LoVo (cell line): ENCODE results near the gene ELF5.

ENCODE experiments used
- DNase-seq: peaks from one replicate; pipeline ENCODE4 v3.0.0-alpha.2; 2016; ENCODE audit warnings: low spot score

ELF5 gene

DNA sequence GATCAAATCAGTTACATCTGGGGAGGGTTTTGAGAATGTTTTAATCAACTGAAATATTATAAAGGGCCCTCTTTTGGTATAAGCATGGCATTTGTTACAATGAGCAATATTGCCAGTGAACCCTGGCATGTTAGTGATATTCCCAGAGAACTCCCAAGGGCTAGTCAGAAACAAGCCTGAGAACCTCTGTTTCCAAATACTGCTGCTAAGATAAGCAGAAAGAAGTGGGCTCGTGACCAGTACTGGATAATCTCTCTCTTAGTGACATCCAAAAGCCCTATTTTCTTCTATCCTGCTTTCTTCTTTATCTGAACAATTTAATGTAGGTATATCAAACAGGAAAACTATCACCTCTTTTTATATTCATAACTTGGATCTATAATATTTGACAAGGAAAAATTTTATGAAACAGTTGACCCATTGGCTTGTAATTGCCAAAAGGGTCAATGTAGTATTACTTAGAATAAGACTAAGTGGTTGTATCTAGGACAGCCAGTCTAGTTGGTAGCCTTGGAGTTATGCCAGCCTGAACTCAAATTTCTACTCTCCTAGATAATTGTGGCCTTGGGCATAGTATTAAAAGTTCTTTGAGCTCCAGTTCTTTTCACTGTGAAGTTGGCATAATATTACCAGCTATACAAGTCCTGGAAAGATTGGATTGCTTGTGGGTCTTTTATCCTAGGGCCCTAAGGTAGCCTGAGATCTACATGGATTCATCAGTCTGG, 59.1 kb downstream of the ELF5 start:
- no peak for DNase-seq

DNA sequence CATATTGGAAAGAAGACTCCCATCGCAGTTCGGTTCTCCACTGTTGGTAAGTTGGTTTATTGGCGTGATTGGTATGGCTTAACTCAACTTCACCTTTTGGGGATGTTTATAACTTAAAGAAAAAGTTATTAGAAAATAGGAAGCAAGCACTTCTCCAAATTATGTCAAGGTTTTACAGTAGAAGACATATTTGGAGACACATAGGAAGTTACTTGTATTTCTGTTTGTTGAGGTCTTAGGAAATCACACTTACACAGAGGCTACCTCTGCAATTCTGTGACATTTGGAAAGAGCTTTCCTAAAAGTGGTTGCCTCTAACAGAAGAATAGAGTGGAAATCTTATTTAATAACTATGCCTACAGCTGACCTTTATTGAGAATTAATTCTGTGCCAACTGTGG, 62.5 kb downstream of the ELF5 start:
- DNase-seq = no peak

GRCh38 chr11:34449013-34449412, 64.6 kb downstream of the ELF5 start:
- no peak for DNase-seq

GRCh38 chr11:34448223-34448994, 65.2 kb downstream of the ELF5 start:
- DNase-seq = no peak

- DNase-seq = no peak
These were observed 66.5 kb downstream of the ELF5 start for GRCh38 chr11:34447044-34447443.

DNA sequence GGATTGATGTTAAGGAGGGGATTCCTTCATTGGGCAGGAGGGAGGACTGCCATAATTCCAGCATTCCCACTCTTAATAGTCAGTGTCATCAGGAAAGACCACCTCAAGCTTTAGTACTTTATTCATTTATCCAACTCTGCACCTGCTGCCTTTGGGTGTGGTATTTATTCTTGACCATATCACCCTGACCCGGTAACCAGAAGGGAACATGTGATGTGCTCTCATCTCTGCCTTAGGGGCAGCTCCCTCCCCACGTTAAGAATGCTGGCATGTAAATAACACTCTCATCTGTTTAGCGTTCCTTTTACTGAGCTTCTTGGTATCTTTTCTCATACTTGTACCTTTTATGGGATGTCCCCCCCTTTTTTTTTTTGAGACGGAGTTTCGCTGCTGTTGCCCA, 67.2 kb downstream of the ELF5 start:
- DNase-seq = no peak

DNA sequence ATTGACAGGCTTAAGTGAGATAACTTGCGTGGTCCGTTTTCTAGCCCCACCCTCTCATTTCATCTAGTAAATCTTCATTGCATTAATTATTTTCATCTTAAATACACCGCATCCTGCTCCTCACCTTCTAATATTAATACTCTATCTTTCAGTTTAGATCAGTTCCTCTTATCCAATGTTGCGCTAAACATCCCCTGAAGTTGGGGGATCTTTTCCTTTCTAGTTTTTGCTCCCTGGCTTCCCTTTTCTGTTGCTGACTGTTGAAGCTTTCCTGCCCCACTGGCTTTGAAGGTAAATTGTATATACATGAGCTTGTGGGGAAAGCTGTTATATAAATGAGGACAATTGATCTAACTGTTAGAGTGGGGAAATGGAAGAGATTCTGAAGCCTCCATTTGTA, 67.6 kb downstream of the ELF5 start:
- no peak for DNase-seq

DNA sequence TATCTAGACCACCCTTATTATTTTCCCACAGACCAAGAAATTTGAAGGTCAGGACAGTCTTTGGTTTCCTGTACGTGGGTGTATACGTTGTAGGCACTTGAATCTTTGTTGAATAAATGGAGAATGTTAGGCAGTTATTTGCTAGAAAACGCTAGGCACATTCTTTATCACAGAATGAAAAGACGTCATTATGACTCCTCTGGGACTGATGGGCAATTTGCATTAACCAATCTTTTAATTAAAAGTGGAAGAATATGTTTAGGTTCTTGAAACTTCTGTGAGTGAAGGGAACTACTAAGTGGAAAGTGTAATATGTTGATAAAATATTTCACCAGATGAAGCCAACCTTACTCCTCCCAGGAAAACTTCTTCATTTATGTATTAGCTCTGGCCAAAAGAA, 69.2 kb downstream of the ELF5 start:
- no peak for DNase-seq

GRCh38 chr11:34443136-34443535, 70.5 kb downstream of the ELF5 start:
- DNase-seq = no peak

GRCh38 chr11:34441814-34442213, 71.8 kb downstream of the ELF5 start:
- no peak for DNase-seq

GRCh38 chr11:34439610-34440198, 73.9 kb downstream of the ELF5 start:
- peak; percentile 7 for DNase-seq

DNA sequence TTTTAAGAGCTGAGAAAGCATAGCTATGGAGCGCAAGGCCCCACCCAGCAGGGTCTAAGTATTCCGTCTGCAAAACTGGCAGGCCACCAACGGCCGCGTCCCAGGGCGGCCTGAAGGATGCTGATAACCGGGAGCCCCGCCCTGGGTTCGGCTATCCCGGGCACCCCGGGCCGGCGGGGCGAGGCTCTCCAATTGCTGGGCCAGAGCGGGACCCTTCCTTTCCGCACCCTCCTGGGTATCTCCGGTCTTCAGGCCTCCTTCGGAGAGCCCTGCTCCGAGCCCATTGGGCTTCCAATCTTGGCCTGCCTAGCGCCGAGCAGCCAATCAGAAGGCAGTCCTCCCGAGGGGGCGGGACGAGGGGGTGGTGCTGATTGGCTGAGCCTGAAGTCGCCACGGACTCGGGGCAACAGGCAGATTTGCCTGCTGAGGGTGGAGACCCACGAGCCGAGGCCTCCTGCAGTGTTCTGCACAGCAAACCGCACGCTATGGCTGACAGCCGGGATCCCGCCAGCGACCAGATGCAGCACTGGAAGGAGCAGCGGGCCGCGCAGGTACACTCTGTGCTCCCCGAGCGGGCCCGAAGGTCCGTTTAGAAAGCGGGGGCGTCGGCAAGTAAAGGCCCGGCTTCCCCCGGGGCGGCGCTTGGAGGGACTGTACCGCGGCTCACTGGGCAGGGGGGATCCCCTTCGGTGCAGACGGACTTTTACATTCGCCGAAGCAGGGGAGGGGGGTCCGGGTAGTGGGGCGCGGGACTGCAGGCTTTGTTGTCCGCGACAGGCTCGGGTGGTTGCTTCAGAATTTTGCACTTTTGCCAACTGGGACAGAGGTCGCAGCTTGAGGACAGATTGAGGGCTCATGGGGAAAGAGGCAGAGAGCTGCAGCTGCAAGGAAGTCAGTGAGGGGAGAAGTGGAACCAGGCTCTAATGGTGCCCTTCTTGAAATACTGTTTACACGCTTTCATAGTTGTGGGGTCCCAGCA, 74.8 kb downstream of the ELF5 start, which contains the start of gene CAT:
CAT (plus strand) TSS at position 406 of the 979 bp plus-strand sequence; CDS start at position 486, 80 bp downstream.
- peak; percentile 96 for DNase-seq

DNA sequence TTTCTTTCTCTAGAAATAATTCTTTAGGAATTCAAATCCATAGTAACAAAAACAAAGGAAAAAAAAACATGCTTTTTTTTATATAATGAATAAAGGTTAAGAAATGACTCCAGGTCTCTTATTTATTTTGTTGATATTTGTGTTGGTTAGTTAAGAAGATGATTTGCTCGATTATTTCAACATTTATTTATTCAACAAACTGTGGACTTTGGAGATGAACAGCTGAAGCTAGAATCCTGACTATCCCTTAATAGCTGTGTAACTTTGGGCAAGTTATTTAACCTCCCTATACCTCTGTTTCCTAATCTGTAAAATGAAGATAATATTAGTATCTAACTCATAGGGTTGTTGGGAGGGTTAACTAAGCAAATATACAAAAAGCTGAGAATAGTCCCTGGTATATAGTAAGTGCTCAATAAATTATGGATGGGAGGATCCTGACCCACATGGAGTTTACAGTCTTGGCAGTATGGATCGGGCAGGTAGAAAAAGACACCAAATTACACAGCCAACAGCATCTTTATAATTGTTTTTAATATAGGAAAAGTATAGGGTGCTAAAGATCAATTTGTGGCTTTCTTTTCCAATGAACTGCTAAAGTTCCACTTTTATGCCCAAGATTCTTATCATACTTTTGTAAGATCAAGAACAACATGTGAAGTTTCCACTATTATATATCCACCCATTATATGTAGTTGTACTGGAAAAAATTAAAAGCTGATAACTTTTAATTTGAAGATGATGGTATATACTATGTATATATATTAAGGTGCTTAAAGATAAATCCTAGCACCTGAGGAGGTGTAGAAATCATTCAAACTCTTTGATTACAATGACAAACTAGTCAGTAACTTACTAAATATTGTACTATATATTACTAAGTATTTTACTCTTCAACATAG, 76.1 kb downstream of the ELF5 start:
- DNase-seq = no peak

GRCh38 chr11:34433899-34434298, 79.7 kb downstream of the ELF5 start:
- DNase-seq = no peak

DNA sequence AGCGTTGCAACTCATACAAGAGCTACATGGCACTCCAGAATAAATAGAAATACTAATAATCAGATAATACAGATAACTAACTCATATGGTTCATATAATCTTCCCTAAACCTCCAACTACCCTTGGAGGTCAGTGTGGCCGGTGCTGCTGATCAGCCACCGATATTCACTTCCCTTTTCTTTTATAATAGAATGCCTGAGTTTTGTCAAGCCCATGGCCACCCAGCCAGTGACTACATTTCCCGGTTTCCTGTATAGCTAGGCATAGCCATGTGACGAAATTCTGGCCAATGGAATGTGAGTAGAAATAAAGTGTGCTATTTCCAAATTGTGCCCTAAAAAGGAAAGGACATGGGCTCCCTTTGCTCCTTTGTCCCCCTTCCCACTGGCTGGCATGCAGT, 80.8 kb downstream of the ELF5 start:
- DNase-seq = no peak

DNA sequence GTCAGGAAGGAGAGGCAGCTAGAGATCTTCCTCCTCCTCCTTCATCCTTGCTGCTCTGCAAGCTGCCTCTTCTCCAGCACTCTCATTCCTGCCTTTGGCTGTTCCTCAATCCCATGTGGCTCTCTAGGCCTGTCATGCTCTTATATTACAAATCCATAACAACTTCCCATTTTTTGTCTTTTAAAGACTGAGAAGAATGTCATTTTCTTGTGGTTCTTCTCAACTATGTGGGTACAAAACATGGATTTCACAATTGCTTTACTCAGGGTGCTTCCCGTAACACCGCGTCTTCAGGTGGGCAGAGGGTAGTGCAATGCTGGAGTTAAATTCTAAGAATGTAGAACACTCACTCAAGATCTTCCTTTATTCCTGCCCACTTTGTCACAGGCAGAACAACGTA, 81.6 kb downstream of the ELF5 start:
- no peak for DNase-seq
